ENCODE data around the gene ACE. TPM values are rescaled to one million over a fixed set of nuclear protein-coding genes. Genes with fewer than 3 reads are reported as not detected.

The ACE gene
- polyA plus RNA-seq, 1 experiment: 3.1 TPM

DNA sequence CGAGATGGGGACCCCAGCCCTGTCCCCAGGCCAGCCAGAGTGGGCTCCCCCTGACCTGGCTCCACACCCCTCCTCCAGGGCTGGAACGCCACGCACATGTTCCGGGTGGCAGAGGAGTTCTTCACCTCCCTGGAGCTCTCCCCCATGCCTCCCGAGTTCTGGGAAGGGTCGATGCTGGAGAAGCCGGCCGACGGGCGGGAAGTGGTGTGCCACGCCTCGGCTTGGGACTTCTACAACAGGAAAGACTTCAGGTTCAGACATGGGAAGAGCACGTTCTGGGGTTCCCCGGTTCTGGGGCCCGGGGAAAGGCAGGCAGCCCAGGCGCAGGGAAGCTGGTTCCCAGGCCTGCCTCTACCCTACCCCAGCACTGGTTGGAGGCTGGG lies 4.6 kb downstream of the ACE start:
- DNase-seq (ENCODE audit: low read depth): no peak
- Histone ChIP-seq H3K27me3 (ENCODE audit: control insufficient read depth, insufficient read depth, low read length) (no peaks in the 10 kb centered on the region; the same call in 1 of the 2 replicates), H3K36me3 (ENCODE audit: control insufficient read depth, insufficient read depth, low read length) (no peaks in the 10 kb centered on the region; the same call in 1 of the 2 replicates), H3K4me3 (ENCODE audit: low read depth, low read length) (no peak overlapping the region)
- POLR2A ChIA-PET: no interaction called here
- TF ChIP-seq, protein P1, sequence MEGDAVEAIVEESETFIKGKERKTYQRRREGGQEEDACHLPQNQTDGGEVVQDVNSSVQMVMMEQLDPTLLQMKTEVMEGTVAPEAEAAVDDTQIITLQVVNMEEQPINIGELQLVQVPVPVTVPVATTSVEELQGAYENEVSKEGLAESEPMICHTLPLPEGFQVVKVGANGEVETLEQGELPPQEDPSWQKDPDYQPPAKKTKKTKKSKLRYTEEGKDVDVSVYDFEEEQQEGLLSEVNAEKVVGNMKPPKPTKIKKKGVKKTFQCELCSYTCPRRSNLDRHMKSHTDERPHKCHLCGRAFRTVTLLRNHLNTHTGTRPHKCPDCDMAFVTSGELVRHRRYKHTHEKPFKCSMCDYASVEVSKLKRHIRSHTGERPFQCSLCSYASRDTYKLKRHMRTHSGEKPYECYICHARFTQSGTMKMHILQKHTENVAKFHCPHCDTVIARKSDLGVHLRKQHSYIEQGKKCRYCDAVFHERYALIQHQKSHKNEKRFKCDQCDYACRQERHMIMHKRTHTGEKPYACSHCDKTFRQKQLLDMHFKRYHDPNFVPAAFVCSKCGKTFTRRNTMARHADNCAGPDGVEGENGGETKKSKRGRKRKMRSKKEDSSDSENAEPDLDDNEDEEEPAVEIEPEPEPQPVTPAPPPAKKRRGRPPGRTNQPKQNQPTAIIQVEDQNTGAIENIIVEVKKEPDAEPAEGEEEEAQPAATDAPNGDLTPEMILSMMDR (IDR thresholded peaks at IDR 0.05; ENCODE audit: insufficient read depth, low read depth, low read length): no peak
- CTCF ChIA-PET: interaction anchor here (0.6 to 7.2 kb wide), 10 partner anchors 8 to 130 kb away, joined by 3 to 135 read pairs (median 3); partner anchors contain the start of gene TACO1

DNA sequence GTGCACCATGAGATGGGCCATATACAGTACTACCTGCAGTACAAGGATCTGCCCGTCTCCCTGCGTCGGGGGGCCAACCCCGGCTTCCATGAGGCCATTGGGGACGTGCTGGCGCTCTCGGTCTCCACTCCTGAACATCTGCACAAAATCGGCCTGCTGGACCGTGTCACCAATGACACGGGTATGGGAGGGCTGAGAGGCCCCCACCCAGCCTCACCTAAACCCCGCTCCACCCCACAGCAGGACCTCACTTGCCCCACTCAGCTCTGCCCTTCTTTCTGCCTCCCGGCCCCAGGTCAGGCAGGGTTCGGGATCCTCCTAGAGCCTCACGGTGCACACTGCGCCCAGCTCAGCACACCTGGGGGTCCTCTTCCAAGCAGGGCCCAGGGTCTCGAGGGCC lies 5.6 kb downstream of the ACE start:
- H3K4me3 ChIP-seq (ENCODE audit: low read depth, low read length): no peak overlapping the region
- H3K36me3 ChIP-seq (ENCODE audit: control insufficient read depth, insufficient read depth, low read length): no peaks in the 10 kb centered on the region; the same call in 1 of the 2 replicates
- H3K27me3 ChIP-seq (ENCODE audit: control insufficient read depth, insufficient read depth, low read length): no peaks in the 10 kb centered on the region; the same call in 1 of the 2 replicates
- TF ChIP-seq, protein P1 (IDR thresholded peaks at IDR 0.05; ENCODE audit: insufficient read depth, low read depth, low read length): no peak
- ChIA-PET POLR2A (no interaction called here), CTCF (interaction anchor here (0.6 to 7.2 kb wide), 5 partner anchors 9 to 331 kb away, joined by 3 to 135 read pairs (median 4); no protein-coding TSS in a partner anchor)
- no peak for DNase-seq (ENCODE audit: low read depth)

DNA sequence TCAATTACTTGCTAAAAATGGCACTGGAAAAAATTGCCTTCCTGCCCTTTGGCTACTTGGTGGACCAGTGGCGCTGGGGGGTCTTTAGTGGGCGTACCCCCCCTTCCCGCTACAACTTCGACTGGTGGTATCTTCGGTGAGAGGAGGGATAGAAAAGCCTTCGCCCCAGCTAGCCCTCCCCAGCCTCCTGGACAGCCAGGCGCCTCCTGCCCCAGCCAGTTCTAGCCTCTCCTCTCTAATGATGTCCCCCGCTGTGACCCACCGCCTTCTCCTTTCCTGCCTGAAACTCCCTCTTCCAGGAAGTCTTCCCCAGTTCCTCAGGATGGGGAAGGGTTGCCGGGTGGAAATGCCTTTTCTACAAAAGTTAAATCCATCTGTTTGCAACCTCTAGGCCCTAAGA lies 6.2 kb downstream of the ACE start:
- ChIA-PET POLR2A (no interaction called here), CTCF (interaction anchor here (7.2 kb wide), 1 partner anchor 57 kb away, joined by 135 read pairs; no protein-coding TSS in a partner anchor)
- TF ChIP-seq, protein P1 (IDR thresholded peaks at IDR 0.05; ENCODE audit: insufficient read depth, low read depth, low read length): no peak

DNA sequence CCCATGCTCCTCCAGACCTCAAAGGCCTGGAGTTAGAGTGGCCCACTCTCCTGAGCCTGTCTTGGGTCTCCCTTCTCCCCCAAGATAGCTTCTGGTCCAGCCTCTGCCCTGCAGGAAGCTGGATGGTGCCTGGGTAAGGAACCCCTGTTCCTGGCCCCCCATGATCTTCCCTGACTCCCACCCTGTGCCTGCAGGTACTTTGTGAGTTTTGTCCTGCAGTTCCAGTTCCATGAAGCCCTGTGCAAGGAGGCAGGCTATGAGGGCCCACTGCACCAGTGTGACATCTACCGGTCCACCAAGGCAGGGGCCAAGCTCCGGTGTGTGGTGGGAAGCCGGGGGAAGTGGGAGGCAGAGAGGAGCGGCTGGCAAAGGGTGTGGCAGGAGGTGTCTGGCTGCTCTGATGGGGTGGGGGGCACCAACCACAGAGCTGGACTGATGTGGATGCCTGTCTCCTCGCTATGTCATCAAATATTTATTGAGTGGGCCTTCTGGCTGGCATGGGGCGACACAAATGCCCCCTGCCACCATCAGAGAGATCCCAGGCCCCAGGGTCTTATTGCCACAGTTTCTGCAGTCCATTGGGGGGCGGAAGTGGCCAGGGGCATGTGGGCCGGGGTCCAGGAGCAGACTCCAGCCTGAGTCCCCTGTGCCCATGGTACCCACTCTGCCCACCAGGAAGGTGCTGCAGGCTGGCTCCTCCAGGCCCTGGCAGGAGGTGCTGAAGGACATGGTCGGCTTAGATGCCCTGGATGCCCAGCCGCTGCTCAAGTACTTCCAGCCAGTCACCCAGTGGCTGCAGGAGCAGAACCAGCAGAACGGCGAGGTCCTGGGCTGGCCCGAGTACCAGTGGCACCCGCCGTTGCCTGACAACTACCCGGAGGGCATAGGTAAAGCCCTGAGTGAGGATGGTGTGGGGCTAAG lies 7.1 kb downstream of the ACE start:
- no peak overlapping the region for H3K4me3 ChIP-seq (ENCODE audit: low read depth, low read length)
- TF ChIP-seq, protein P1 (IDR thresholded peaks at IDR 0.05; ENCODE audit: insufficient read depth, low read depth, low read length): no peak
- no peak for DNase-seq (ENCODE audit: low read depth)
- H3K36me3 ChIP-seq (ENCODE audit: control insufficient read depth, insufficient read depth, low read length): no peaks in the 10 kb centered on the region; the same call in 1 of the 2 replicates
- CTCF ChIA-PET: interaction anchor here (7.2 kb wide), 1 partner anchor 58 kb away, joined by 135 read pairs; no protein-coding TSS in a partner anchor
- H3K27me3 ChIP-seq (ENCODE audit: control insufficient read depth, insufficient read depth, low read length): no peaks in the 10 kb centered on the region
- POLR2A ChIA-PET: no interaction called here

More for the DNA sequence above, 6.2 kb downstream of the ACE start:
- H3K36me3 ChIP-seq (ENCODE audit: control insufficient read depth, insufficient read depth, low read length): no peaks in the 10 kb centered on the region; the same call in 1 of the 2 replicates
- no peak for DNase-seq (ENCODE audit: low read depth)
- H3K4me3 ChIP-seq (ENCODE audit: low read depth, low read length): no peak overlapping the region
- no peaks in the 10 kb centered on the region for H3K27me3 ChIP-seq (ENCODE audit: control insufficient read depth, insufficient read depth, low read length)

Data from BJ (cell line).